Effector memory CD4-positive, alpha-beta T cell (primary cell): ENCODE results near the gene PTPRH.

Source experiments
- DNase-seq, 3 donors: peaks; one replicate each; pipeline ENCODE4 v3.0.0-alpha.2; 2020
- H3K27ac ChIP-seq: 2 replicates; pipeline ENCODE4 v1.7.0; 2013; ENCODE audit warnings: mild to moderate bottlenecking, low read length, moderate library complexity; ENCODE audit not compliant: insufficient read depth, poor library complexity, severe bottlenecking
- H3K27me3 ChIP-seq: replicated peaks from 2 replicates; pipeline ENCODE4 v1.7.0; 2013; ENCODE audit warnings: mild to moderate bottlenecking, low read length; ENCODE audit not compliant: insufficient read depth, control insufficient read depth, poor library complexity, severe bottlenecking
- H3K36me3 ChIP-seq: 2 replicates; pipeline ENCODE4 v1.7.0; 2013; ENCODE audit warnings: mild to moderate bottlenecking, low read length, moderate library complexity; ENCODE audit not compliant: control insufficient read depth, insufficient read depth
- H3K4me1 ChIP-seq: 2 replicates; pipeline ENCODE4 v1.7.0; 2013; ENCODE audit warnings: low read length, mild to moderate bottlenecking; ENCODE audit not compliant: control insufficient read depth, insufficient read depth, poor library complexity, severe bottlenecking
- H3K4me3 ChIP-seq: 2 replicates; pipeline ENCODE4 v1.7.0; 2013; ENCODE audit warnings: low read length, low read depth, mild to moderate bottlenecking; ENCODE audit not compliant: insufficient read depth, poor library complexity, severe bottlenecking
- H3K9me3 ChIP-seq: 2 replicates; pipeline ENCODE4 v1.7.0; 2013; ENCODE audit warnings: mild to moderate bottlenecking, low read length, moderate library complexity; ENCODE audit not compliant: control insufficient read depth

PTPRH gene

GRCh38 chr19:55132453-55133129 lies 76.7 kb downstream of the PTPRH start:
- H3K4me1 ChIP-seq = no peaks in the 10 kb centered on the region
- H3K27me3 ChIP-seq = no peaks in the 10 kb centered on the region
- DNase-seq = no peak
- no peak overlapping the region for H3K4me3 ChIP-seq
- no peaks in the 10 kb centered on the region for H3K9me3 ChIP-seq
- H3K36me3 ChIP-seq = no peaks in the 10 kb centered on the region
- H3K27ac ChIP-seq = no peak overlapping the region

DNA sequence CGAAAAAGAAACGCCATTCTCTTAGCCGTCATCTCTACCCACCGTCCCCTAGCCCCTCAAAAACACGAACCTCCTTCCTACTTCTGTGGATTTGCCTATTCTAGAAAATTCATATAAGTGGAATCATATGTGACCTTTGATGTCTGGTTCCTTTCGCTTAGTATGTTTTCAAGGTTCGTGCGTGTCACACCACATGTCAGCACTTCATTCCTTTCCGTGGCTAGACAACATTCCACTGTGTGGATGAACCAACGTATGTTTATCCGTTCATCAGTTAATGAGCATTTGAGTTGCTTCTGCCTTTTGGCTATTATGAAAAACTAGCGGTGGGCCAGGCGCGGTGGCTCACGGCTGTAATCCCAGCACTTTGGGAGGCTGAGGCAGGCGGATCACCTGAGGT lies 77.9 kb downstream of the PTPRH start:
- H3K4me3 ChIP-seq = no peak overlapping the region
- H3K36me3 ChIP-seq = no peaks in the 10 kb centered on the region
- no peaks in the 10 kb centered on the region for H3K4me1 ChIP-seq
- no peak overlapping the region for H3K27ac ChIP-seq
- H3K9me3 ChIP-seq = no peaks in the 10 kb centered on the region
- DNase-seq = no peak
- no peaks in the 10 kb centered on the region for H3K27me3 ChIP-seq
